Suppressor macrophage treated with lipopolysaccharide for 1 hour (primary cell): ENCODE measurements around the gene C22orf42.

Source experiments
- DNase-seq, 3 donors: peaks; one replicate each; pipeline ENCODE4 v3.0.0-alpha.2; 2020 to 2022

Gene C22orf42

DNA sequence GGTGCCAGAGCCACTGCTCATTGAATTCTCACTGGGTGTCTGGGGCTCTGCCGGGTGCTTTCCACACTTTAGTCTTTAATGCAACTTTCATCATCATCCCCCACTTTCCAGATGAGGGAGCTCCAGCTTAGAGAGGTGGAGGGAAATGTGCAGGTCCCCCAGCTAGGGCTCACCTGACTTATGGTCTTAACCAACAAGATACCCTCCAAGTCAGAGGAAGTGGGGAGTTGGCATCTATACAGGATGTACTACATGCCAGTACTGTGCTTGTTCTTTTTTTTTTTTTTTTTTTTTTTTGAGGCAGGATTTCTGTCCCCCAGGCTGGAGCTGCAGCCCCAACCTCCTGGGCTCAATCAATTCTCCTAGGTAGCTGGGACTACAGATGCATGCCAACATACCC lies 26.3 kb downstream of the C22orf42 start:
- DNase-seq: peak in 2 of 3 donors; percentile 21 to 28

DNA sequence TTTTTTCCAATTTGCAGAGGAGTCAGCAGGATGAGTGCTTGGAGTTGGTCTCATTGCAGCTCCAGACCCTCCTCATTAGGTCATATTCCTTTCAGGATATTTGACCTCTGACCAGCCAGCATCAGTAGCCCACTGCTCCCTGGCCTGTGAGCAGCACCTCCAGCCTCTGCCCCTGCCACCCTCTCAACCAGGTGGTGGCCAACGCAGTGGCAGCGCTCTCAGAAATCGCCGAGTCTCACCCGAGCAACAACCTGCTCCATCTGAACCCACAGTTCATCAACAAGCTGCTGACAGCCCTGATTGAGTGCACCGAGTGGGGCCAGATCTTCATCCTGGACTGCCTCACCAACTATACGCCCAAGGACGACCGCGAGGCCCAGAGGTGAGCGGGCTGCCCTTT lies 27.0 kb downstream of the C22orf42 start:
- DNase-seq: no peak

DNA sequence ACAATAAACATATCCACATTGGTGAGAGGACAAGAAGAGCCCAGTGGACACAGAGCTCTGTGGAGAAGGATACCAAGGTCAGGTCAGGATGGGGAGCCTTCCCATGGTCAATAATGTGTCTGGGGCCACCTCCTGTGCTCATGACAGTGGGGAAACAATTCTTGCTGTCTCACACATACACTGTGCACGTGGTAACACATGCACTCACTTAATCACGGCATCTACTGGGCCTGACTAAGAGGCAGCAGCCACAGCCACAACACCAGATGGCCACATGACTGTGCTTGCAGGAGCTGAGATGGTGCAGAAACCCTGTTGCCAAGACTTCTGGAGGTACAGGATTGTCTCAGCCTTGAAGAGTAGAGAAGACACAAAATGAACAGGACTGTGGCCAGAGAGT lies 28.6 kb downstream of the C22orf42 start:
- DNase-seq: no peak

DNA sequence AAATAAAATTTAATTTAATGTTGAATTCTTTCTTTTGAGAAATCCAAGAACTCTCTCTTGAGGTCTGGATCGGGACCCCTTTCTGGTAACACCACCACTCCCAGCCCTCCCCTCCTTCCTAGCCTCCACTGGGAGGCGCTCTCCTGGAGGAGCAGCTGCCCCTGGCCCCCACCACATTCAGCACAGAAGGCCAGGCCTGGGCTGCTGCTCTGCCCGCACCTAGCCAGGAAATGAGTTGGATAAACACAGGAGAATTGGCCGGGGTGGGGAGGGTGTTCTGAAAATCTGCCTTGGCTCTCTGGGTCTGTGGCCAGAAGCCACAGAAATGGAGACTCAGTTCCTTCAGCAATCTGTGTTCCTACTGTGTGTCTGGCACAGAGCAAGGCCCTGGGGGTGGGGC lies 31.2 kb downstream of the C22orf42 start:
- no peak for DNase-seq

DNA sequence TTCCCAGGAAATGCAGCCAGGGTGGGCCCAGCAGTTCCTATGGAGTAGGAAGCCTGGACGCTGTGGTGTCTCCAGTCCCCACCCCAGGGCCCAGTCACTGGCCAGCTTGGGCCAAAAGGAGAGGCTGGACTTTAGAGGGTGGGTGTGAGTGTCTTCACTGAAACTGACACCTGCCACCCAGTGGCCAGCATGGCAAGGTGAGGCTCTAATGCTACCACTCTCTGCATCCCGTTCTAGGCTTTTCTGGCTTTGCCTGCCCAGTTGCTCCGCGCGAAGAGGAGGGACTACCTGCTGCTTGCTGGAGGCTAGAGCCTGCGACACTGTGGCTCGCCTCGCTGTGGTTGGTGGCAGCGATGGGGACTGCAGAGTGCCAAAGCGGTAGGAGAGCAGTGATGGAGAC lies 35.4 kb downstream of the C22orf42 start:
- no peak for DNase-seq

DNA sequence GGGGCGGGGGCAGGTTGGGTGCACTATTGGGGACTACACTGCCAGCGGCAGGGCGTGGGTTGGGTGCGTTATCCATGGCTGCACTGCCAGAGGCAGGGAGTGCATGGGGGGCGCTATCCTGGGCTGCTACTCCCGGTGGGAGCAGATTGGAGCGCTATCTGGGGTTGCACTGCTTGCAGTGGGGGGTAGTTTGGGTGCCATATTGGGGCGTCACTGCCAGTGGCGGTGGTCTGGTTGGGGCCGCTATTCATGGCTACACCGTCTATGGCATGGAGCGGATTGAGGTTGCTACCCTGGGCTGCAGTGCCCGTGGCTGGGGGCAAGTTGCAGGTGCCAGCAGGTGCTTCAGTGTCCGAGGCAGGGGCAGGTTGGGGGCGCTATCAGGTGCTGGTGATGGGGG lies 36.2 kb downstream of the C22orf42 start:
- no peak for DNase-seq

DNA sequence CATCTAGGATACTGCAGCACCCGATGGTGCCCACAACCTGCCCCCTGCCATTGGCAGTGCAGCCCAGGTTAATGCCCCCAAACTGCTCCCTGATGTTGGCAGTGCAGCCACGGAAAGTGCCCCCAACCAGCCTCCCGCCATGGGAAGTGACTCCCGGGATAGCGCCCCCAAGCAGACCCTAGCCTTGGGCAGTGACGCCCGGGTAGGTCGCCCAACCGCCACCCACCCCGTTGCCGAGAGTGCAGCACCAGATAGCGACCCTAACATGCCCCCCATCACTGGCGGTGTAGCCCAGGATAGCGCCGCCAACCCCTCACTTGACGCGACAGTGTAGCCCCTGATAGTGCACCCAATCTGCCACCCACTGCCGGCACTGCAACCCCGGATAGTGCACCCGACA lies 38.5 kb downstream of the C22orf42 start:
- no peak for DNase-seq

DNA sequence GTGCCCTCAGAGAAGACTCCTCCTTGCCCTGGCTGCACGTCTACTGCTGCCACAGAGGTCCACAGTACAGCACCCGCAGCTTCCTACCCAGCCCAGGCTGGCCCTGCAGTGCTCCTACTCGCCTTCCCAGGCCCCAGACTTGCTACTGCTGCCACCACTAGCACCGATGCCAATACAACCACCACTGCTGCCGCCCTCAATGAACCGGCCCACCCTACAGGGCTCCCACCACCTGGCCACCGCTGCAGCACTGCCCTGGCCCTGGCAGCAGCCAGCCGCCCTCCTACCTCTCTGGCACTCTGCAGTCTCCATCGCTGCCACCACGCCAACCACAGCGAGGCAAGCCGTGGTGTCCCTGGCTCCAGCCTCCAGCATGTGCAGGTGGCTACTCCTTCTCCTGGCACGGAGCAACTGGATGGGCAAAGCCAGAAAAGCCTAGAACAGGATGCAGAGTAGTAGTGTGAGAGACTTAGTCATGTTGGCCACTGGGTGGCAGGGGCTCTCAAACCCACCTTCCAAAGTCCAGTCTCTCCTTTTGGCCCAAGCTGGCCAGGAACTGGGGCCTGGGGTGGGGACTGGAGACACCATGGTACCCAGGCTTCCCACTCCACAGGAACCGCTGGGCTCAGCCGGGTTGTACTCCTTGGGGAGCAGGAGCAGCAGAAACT lies 39.4 kb downstream of the C22orf42 start:
- DNase-seq: no peak

DNA sequence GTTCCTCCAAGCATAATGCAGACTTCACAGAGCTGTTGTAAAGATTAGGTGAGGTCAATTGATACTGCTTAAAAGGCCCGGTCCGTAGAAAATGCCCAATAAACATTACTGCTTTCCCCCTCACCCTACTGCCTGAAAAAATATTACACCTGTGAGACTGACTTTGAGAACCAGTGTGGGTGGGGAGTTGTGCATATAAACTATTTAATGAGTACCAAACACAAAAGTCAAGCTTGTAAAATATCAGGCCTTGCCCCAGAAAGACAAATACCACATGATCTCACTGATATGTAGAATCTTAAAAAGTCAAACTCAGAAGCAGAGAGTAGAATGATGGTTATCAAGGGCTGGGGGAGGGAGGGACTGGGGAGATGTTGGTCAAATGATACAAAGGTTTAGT lies 46.7 kb downstream of the C22orf42 start:
- DNase-seq: no peak

DNA sequence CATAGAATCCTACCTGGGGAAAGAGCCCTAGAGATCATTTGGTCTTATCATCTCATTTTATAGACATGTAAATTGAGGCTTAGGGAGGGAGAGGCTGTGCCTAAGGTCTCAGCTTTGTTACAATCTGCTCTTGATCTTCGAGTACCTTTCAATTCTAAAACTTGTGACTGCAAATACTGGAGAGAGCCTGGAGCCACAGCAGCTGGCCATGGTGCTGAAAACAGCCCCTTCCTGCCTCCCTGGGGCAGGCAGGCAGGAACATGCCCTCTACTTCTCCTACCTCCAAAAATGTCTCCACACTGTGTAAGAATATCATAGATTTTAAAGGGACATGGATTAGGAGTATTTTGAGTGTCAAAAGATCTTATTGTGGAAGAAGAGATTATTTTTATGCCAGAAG lies 52.2 kb downstream of the C22orf42 start:
- peak in 2 of 3 donors; percentile 23 to 46 for DNase-seq

DNA sequence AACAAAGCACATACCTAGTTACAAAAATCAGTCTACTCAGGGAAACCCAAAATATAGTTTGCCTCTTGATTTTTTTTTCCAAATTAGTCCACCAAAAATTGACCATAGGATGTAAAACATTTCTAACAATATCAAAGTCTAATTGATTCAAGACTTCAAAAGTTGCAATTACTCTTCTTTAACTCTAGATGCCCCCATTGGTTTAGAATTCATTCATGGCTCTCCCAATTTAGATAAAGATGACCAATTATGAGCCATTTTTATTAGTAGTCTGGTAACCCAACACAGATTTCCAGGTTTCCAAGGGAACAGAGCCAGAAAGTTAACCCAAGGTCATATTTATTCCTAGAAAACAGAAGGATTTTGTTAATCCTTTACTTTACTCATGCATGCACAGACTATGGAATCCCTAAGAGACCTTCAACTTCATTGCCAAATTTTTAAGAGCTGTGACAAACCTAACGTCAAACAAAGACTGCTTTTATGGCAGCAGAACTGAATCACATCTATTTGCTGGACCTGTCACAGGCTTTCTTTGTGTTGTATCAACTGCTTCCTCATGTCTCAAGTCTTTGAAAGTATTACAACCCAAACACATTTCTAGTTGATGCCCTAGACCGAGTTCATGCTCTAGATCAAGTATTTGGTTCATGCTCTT lies 55.3 kb downstream of the C22orf42 start:
- peak; percentile 32 to 68 (median 54) for DNase-seq

DNA sequence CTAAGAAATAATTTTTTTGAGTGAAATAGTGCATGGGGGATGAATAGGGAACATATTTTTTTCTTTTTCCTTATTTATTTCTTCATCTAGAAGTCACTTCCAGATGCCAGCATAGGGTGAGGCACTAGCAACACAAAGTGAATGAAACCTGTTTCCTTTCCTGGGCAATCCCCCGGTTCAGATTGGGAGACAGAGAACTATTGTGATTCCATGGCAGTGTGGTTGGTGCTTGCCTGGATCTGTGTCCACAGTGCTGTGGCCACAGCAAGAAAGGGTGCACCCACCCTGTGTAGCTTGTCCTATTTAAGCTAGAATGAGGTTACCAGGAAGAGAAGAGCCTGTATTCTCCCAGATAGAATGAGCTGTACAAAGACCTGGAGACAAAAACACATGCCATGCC lies 58.4 kb downstream of the C22orf42 start:
- DNase-seq: no peak
